22Rv1 (cell line): ENCODE measurements around the gene OR8I2.
"Not testable (repeated sequence)": the region's sequence is repeated elsewhere in the genome, so short reads cannot be mapped to it uniquely, and the experiment has no call there.

ENCODE experiments used
- ZFX ChIP-seq: fragments of 450-650 bp; IDR thresholded peaks from 2 replicates; pipeline ENCODE4 v1.6.1; 2017; ENCODE audit warnings: antibody characterized with exemption, borderline replicate concordance
- TF ChIP-seq, protein P1 (sequence below): fragments of 450-650 bp; IDR thresholded peaks from 2 replicates; pipeline ENCODE4 v1.5.1; 2017; ENCODE audit warnings: mild to moderate bottlenecking

DNA sequence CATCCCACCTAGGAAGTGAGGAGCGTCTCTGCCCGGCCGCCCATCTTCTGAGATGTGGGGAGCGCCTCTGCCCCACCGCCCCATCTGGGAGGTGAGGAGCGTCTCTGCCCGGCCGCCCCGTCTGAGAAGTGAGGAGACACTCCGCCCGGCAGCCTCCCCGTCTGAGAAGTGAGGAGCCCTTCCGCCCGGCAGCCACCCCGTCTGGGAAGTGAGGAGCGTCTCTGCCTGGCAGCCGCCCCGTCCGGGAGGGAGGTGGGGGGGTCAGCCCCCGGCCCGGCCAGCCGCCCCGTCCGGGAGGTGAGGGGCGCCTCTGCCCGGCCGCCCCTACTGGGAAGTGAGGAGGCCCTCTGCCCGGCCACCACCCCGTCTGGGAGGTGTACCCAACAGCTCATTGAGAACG lies 50.6 kb downstream of the OR8I2 start:
- not testable (repeated sequence) for TF ChIP-seq ZFX
- TF ChIP-seq, protein P1, sequence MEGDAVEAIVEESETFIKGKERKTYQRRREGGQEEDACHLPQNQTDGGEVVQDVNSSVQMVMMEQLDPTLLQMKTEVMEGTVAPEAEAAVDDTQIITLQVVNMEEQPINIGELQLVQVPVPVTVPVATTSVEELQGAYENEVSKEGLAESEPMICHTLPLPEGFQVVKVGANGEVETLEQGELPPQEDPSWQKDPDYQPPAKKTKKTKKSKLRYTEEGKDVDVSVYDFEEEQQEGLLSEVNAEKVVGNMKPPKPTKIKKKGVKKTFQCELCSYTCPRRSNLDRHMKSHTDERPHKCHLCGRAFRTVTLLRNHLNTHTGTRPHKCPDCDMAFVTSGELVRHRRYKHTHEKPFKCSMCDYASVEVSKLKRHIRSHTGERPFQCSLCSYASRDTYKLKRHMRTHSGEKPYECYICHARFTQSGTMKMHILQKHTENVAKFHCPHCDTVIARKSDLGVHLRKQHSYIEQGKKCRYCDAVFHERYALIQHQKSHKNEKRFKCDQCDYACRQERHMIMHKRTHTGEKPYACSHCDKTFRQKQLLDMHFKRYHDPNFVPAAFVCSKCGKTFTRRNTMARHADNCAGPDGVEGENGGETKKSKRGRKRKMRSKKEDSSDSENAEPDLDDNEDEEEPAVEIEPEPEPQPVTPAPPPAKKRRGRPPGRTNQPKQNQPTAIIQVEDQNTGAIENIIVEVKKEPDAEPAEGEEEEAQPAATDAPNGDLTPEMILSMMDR = not testable (repeated sequence)
